GM12801 (cell line): Measurements from ENCODE around the gene HDAC4.

Experiments used
- TF ChIP-seq, protein P1 (sequence below): IDR thresholded peaks from one replicate; pipeline ENCODE4 v1.5.1; 2011; ENCODE audit warnings: control low read depth; ENCODE audit not compliant: insufficient read length; ENCODE audit errors: extremely low read depth

Gene HDAC4

DNA sequence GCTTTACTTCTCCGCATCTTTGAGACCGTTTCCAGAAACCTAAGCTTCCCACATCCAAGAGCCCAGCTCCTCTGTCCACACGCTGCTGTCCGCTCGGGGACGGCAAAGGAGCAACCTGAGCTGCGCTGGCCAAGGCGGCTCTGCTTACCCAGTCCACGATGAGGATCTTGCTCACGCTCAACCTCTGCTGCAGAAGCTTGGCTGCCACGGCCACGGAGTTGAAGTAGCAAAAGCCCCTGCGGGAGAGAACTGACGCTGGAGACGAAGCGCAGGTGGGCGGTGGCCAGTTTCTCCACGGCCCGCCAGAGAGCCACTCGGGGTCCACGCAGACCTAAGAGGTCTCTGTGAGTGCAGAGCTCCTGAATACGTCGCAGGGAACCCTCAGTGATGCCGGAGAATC lies 316.8 kb downstream of the HDAC4 start:
- TF ChIP-seq, protein P1, sequence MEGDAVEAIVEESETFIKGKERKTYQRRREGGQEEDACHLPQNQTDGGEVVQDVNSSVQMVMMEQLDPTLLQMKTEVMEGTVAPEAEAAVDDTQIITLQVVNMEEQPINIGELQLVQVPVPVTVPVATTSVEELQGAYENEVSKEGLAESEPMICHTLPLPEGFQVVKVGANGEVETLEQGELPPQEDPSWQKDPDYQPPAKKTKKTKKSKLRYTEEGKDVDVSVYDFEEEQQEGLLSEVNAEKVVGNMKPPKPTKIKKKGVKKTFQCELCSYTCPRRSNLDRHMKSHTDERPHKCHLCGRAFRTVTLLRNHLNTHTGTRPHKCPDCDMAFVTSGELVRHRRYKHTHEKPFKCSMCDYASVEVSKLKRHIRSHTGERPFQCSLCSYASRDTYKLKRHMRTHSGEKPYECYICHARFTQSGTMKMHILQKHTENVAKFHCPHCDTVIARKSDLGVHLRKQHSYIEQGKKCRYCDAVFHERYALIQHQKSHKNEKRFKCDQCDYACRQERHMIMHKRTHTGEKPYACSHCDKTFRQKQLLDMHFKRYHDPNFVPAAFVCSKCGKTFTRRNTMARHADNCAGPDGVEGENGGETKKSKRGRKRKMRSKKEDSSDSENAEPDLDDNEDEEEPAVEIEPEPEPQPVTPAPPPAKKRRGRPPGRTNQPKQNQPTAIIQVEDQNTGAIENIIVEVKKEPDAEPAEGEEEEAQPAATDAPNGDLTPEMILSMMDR, result no peak

DNA sequence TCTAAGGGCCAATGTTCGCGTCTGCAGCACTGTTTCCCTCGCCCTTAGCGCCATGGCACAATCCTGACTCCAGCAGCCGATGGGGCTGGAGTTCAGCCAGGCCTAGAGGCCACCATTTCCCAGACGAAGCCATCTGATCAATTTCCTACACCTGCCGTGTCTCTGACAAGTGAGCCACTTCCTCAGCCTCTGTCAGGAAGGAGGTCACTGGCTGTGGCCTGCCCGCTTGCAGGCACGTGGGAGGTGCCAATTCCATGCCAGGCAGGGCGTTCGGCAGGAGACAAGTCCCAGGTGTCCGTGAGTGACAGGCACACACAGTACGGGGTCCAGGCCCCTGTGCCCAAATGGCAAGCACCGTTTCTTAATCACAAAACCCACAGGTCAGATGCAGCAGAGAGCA lies 318.4 kb downstream of the HDAC4 start:
- TF ChIP-seq, protein P1, result no peak

DNA sequence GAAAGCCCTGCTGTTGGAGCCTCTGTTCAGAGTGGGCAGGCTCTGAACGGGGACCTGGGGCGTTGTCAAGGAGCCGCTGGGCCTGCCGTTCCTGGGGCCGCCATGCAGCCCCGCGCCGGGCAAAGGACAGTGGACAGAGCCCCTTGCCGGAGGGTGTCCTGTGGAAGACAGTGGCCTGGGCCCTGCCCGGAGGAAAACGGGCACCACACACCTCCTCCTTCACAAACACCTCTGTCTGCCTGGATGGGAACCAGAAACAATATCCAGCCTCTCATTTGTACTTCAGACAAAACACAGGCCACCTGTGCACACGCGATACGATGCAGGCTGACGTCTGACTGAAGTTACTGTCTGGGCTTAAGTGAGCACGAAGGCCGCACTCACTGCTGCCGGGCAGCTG lies 319.2 kb downstream of the HDAC4 start:
- TF ChIP-seq, protein P1, result no peak

DNA sequence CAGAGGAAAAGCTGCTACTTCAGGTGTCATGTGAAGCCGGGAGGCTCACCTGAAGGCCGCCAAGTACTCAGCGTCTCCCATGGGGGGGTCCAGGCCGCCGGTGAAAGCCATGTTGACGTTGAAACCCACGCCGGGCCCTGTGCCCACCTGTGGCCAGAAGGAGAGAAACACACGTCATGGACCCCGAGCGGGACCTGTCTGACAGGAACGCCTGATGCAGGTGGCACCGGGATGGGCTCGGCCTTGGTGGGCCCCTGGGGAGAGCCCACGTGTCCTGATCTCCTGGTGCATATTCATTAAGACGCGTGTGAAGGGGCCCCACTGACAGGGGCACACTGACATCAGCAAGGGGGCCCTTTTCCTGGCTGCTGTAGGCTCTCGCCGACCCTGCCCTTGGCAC lies 319.8 kb downstream of the HDAC4 start:
- TF ChIP-seq, protein P1, result no peak

DNA sequence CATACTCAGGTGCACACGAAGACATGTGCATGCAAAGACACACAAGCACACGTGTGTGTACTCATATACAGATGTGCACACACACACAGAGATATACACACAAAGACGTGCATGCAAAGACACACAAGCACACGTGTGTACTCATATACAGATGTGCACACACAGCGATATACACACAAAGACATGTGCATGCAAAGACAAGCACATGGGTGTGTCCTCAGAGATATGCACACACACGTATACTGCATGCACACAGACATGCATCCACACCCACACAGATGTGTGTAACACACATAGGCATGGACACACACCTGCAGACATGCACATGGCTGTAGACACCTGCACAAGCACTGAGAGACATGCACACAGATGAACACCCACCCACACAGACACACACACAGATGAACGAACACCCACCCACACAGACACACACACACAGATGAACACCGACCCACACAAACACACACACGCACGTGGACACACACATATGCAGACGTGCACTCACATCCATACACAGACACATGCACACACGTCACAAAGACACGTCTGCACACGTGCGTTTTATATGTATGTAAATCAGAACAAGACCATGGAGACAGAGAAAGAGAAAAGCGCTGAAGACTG lies 321.0 kb downstream of the HDAC4 start:
- TF ChIP-seq, protein P1, result no peak

DNA sequence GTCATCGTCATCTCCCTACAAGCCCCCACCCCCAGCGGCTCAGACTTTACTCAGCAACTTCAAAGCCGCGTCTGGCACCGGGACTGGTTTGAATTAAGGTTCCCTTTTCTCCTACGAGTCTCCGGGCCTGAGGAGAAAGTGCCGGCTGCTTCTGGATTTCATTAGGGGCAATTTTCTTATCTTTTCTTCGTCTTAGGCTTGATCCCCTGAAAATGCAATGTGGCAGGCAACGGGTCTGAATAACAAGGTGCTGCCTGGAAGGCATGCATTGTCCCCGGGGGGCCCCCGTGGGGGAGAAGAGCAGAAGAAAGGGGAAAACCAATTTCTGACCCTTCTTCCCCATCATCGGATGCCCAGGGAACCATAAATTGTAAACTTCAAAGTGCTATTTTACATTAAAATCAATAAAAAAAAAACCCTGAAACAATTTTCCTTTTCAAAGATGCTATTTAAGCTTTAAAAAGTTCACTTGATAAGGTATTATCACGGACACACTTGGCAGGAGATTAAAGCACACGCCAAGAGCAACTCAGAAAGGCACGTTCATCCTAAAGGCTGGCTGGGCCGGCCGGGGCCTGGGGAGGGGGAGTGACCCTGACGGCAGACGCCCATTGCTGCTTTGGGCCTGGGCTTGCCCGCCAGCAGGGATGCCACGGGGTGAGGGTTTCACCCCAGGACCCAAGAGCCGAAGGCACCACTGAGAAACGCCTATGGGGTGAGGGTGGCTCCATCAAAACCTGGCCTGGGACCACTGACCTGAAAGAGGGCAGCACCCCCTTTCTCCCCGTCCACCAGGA lies 322.5 kb downstream of the HDAC4 start:
- TF ChIP-seq, protein P1, result no peak

DNA sequence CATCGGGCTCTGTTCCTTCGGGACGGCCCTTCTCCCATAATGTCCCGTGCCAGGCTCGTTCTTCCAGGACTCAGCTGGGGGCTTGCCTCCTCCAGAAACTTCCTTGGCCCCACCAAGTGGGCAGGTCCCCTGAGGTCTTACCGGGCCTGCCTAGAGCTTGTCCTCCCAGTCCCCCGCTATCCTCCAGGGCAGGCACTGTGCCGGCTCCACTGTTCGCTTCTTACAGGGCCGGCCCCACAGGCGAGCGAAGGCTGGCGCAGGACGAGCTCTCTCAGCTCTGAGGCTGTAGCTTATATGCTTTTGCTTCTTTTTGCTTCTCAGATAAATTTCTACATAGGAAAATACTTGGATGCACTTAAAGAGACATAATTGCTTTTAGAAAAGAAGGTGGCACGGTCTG lies 323.6 kb downstream of the HDAC4 start:
- TF ChIP-seq, protein P1, result no peak
